Activated CD4-positive, alpha-beta T cell treated with anti-CD3 and anti-CD28 coated beads, Interleukin-2, Interleukin-4, amounts not matched to agents 100 ng/mL and 50 ng/mL, durations not matched to agents 16 hours and 8 hours (primary cell): ENCODE results near the gene CXCL1.

Source experiments
- DNase-seq: peaks from one replicate; pipeline ENCODE4 v3.0.0-alpha.2; 2020; ENCODE audit warnings: low spot score

The CXCL1 gene

DNA sequence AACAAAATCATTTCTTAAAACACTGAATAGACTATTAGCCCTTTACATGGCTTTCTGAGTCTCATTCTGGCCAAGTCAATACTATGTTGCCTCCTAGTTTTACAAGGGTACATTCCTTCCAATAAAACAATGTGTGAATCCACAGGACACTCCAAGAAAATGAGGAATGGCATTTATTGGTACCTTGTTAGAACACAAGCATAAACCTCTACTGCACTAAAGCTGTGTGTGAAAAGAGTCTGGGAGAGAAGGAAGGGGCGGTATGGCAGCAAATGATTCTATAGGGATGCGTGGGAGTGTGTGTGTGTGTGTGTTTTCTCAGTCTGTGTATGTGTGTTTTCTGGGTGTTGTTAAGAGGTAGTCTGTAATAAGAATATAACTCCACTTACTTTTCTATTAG lies 48.9 kb downstream of the CXCL1 start:
- no peak for DNase-seq

DNA sequence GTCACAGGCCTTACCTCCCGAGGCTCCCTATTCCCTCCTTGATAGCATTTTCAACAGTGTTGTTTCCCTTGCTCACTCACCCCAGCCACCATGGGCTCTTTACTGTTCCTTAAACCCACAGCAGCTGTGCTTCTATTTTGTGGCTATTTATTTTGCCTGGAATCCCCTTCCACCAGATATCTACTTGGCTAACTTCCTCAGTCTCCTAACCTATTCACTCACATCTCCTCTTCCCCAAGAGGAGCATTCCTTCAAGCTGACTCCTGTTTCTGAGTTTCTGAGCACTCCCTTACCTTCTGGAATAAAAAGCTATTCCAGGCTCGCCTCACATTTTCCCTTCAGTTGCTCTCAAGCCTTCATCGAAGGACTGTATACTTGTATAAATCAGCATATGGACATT lies 50.5 kb downstream of the CXCL1 start:
- no peak for DNase-seq
